Epithelial cell of esophagus (primary cell): ENCODE results near the gene IDH2.

ENCODE experiments used
- DNase-seq: peaks from one replicate; pipeline ENCODE4 v3.0.0; 2010; ENCODE audit warnings: low read depth
- H3K4me3 ChIP-seq: 2 replicates; pipeline ENCODE4 v1.5.1; 2011; ENCODE audit warnings: mild to moderate bottlenecking, low read length, control low read depth
- TF ChIP-seq, protein P1 (sequence below): IDR thresholded peaks from 2 replicates; pipeline ENCODE4 v1.5.1; 2011; ENCODE audit warnings: low read depth, mild to moderate bottlenecking, low read length, control low read depth, inconsistent platforms; ENCODE audit not compliant: insufficient read depth; ENCODE audit errors: missing control alignments

IDH2 gene

GRCh38 chr15:90062462-90062932, 39.8 kb downstream of the IDH2 start:
- TF ChIP-seq, protein P1, sequence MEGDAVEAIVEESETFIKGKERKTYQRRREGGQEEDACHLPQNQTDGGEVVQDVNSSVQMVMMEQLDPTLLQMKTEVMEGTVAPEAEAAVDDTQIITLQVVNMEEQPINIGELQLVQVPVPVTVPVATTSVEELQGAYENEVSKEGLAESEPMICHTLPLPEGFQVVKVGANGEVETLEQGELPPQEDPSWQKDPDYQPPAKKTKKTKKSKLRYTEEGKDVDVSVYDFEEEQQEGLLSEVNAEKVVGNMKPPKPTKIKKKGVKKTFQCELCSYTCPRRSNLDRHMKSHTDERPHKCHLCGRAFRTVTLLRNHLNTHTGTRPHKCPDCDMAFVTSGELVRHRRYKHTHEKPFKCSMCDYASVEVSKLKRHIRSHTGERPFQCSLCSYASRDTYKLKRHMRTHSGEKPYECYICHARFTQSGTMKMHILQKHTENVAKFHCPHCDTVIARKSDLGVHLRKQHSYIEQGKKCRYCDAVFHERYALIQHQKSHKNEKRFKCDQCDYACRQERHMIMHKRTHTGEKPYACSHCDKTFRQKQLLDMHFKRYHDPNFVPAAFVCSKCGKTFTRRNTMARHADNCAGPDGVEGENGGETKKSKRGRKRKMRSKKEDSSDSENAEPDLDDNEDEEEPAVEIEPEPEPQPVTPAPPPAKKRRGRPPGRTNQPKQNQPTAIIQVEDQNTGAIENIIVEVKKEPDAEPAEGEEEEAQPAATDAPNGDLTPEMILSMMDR = no peak
- peak; percentile 92 for DNase-seq
- H3K4me3 ChIP-seq = no peak overlapping the region

DNA sequence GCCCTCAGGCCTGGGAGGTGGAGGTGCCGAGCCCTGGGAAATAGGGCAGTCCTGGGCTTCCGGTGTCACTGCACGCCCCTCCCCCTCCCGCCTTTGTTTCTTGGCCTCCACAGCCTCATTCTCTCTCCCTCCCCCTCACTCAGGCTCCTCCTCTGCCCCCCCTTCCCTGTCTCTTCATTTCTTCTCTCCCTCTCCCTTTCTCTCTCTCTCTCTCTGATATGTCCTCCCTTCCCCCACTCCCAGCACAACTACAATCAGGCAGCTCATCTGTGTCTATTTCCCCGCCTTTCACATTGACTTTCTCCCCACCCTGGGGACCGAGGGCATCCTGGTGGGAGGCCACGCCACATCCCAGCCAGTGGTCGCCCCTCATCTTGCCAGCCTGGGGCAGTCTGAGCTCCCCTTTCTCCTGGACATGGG, 40.2 kb downstream of the IDH2 start:
- peak; percentile 80 for DNase-seq
- H3K4me3 ChIP-seq = no peak overlapping the region
- TF ChIP-seq, protein P1 = no peak

- no peak overlapping the region for H3K4me3 ChIP-seq
- peak; percentile 40 for DNase-seq
- TF ChIP-seq, protein P1 = no peak
Measured at GRCh38 chr15:90060797-90061196, 41.5 kb downstream of the IDH2 start.

- no peak overlapping the region for H3K4me3 ChIP-seq
- peak; percentile 50 for DNase-seq
- TF ChIP-seq, protein P1 = no peak
Measured at GRCh38 chr15:90059208-90059985, 42.9 kb downstream of the IDH2 start.

- TF ChIP-seq, protein P1 = no peak
Measured at GRCh38 chr15:90058775-90059174, 43.5 kb downstream of the IDH2 start.

DNA sequence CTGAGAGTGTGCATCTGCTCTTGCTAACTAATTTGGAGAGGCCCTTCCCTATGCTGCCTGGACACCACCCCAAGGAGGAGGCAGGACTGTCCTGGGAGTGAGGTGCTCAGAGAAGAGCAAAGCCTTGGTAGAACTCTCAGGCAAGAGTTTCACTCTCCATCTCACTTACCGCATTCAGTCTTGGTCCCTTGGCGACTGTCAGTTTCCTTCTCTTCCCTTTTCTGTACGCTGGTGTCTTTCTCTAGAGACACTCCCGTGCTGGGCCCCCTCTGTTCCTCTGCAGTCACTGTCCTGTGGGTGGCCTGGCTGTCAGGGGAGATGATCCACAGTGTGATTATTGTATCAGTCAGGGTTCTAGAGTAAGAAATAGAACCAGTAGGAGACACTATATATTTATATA, 44.0 kb downstream of the IDH2 start:
- H3K4me3 ChIP-seq = no peak overlapping the region
- DNase-seq = no peak
- TF ChIP-seq, protein P1 = no peak

More at GRCh38 chr15:90058775-90059174, 43.5 kb downstream of the IDH2 start:
- no peak for DNase-seq
- H3K4me3 ChIP-seq = no peak overlapping the region

- no peak overlapping the region for H3K4me3 ChIP-seq
- TF ChIP-seq, protein P1 = no peak
- no peak for DNase-seq
Measured at GRCh38 chr15:90056529-90056928, 45.7 kb downstream of the IDH2 start.
